ENCODE measurements around the gene GRM4.

GRM4 gene

DNA sequence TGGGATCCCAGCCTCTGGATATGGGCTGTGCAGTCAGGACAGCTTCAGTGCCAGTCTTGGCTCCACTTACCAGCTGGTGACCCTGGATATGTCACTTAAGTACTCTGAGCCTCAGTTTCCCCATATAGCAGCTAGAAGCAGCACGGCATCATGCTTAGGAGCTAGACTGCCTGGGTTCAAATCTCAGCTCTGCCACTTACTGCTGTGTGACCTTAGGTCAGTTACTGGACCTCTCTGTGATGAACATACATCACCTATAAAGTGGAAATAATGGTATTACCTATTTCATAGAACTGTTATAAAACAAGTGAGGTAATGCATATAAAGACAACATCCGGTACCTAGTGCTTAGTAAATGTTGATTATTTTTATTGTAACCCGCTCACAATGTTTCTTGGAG, 83.7 kb downstream of the GRM4 start:
- no peak overlapping the region for H3K27ac ChIP-seq
- no peak overlapping the region for H3K4me2 ChIP-seq
- H4K20me1 ChIP-seq (ENCODE audit: insufficient read depth) = no peaks in the 10 kb centered on the region
- TF ChIP-seq, protein P1, sequence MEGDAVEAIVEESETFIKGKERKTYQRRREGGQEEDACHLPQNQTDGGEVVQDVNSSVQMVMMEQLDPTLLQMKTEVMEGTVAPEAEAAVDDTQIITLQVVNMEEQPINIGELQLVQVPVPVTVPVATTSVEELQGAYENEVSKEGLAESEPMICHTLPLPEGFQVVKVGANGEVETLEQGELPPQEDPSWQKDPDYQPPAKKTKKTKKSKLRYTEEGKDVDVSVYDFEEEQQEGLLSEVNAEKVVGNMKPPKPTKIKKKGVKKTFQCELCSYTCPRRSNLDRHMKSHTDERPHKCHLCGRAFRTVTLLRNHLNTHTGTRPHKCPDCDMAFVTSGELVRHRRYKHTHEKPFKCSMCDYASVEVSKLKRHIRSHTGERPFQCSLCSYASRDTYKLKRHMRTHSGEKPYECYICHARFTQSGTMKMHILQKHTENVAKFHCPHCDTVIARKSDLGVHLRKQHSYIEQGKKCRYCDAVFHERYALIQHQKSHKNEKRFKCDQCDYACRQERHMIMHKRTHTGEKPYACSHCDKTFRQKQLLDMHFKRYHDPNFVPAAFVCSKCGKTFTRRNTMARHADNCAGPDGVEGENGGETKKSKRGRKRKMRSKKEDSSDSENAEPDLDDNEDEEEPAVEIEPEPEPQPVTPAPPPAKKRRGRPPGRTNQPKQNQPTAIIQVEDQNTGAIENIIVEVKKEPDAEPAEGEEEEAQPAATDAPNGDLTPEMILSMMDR (conservative IDR thresholded peaks at IDR 0.05; ENCODE audit: low read depth, low read length) = no peak
- H3K9ac ChIP-seq = no peak overlapping the region
- H3K4me3 ChIP-seq (IDR thresholded peaks at IDR 0.05; ENCODE audit: insufficient read depth, low read depth, low read length) = no peak overlapping the region
- H3K27me3 ChIP-seq (ENCODE audit: insufficient read depth, low read depth) = peaks cover 98% of the 10 kb centered on the region
- no peaks in the 10 kb centered on the region for H3K79me2 ChIP-seq (ENCODE audit: insufficient read depth, low read depth)
- H3K4me1 ChIP-seq (ENCODE audit: low read depth, poor library complexity, severe bottlenecking) = no peaks in the 10 kb centered on the region
- H3K36me3 ChIP-seq (ENCODE audit: insufficient read depth) = no peaks in the 10 kb centered on the region
- H2AFZ ChIP-seq (ENCODE audit: low read depth) = no peak overlapping the region

DNA sequence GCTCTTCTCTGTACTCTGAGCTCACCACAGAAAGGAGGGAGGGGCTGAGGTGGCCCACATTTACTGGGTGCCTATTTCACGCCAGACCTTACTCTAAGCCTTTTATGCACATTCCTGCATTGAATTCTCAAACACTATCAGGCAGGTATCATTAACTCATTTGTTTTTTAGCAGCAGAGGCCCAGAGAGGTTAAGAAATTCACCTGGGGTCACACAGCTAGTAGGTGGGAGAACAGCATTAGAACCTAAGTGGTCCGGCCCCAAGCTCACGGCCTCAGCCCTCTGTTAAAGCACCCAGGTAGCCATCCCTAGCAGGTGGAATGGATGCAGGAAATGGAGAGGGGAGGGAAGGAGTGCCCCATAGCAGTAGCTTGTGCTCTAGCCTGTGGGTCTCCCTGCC, 84.5 kb downstream of the GRM4 start:
- Histone ChIP-seq H4K20me1 (ENCODE audit: insufficient read depth) (no peaks in the 10 kb centered on the region), H3K79me2 (ENCODE audit: insufficient read depth, low read depth) (no peaks in the 10 kb centered on the region), H3K4me3 (IDR thresholded peaks at IDR 0.05; ENCODE audit: insufficient read depth, low read depth, low read length) (no peak overlapping the region), H3K27me3 (ENCODE audit: insufficient read depth, low read depth) (peaks cover 98% of the 10 kb centered on the region), H3K9ac (no peak overlapping the region), H3K4me2 (no peak overlapping the region), H2AFZ (ENCODE audit: low read depth) (no peak overlapping the region), H3K36me3 (ENCODE audit: insufficient read depth) (no peaks in the 10 kb centered on the region), H3K4me1 (ENCODE audit: low read depth, poor library complexity, severe bottlenecking) (no peaks in the 10 kb centered on the region), H3K27ac (no peak overlapping the region)
- TF ChIP-seq, protein P1 (conservative IDR thresholded peaks at IDR 0.05; ENCODE audit: low read depth, low read length) = no peak

DNA sequence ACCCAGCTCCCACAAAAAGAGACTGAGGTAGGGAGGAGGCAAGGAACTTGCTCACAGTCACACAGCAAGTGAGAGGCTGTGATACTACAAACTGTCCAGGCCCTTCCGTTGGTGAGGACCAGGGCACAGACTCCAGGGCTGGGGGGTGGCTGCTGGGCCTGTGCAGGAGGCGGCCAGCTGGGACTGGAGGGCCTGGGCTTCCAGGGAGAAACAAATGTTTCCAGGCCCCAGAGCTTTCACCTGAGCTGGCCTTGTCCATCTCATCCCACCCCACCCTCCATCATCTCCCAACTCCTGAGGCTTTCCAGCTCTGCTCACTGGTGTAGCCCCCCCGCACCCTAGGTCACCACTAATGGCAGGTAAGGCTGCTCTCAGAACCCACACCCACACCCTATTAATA, 86.0 kb downstream of the GRM4 start:
- Histone ChIP-seq H3K4me1 (ENCODE audit: low read depth, poor library complexity, severe bottlenecking) (no peaks in the 10 kb centered on the region), H3K36me3 (ENCODE audit: insufficient read depth) (no peaks in the 10 kb centered on the region)

DNA sequence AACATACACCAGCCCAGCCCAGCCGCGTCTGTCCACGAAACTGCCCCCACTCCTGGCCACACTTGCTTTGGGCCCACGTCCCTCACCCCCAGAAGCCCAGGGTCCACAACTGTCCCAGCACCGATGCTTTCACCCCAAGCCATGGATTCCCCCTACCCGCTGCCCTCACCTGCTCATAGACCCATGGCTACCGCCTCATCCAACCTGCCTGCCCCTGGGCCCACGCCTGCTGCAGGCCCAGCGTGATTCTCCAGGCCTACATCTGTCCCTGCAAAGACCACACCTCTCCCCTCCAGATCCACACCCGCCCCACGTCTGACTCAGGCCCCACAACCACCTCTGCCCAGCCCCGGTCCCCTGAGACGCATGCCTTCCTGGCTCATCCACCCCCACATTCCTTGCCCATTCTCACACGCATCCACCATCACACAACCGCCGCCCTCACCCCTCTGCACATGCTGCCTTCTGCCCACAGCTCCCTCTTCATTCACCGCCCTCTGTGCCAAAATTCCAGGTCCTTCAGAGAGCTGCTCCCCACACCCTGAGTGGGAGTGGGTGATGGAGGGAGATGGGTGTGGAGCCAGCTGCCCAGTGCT, 86.7 kb downstream of the GRM4 start:
- Histone ChIP-seq H3K27me3 (ENCODE audit: insufficient read depth, low read depth) (peaks cover 95% of the 10 kb centered on the region), H3K9ac (no peak overlapping the region), H3K4me3 (IDR thresholded peaks at IDR 0.05; ENCODE audit: insufficient read depth, low read depth, low read length) (no peak overlapping the region), H3K4me2 (no peak overlapping the region), H4K20me1 (ENCODE audit: insufficient read depth) (no peaks in the 10 kb centered on the region), H3K36me3 (ENCODE audit: insufficient read depth) (no peaks in the 10 kb centered on the region), H2AFZ (ENCODE audit: low read depth) (no peak overlapping the region), H3K4me1 (ENCODE audit: low read depth, poor library complexity, severe bottlenecking) (no peaks in the 10 kb centered on the region), H3K79me2 (ENCODE audit: insufficient read depth, low read depth) (no peaks in the 10 kb centered on the region), H3K27ac (no peak overlapping the region)
- TF ChIP-seq, protein P1 (conservative IDR thresholded peaks at IDR 0.05; ENCODE audit: low read depth, low read length) = no peak

More for the DNA sequence above, 86.0 kb downstream of the GRM4 start:
- Histone ChIP-seq H3K9ac (no peak overlapping the region), H2AFZ (ENCODE audit: low read depth) (no peak overlapping the region), H4K20me1 (ENCODE audit: insufficient read depth) (no peaks in the 10 kb centered on the region), H3K79me2 (ENCODE audit: insufficient read depth, low read depth) (no peaks in the 10 kb centered on the region), H3K4me2 (no peak overlapping the region), H3K4me3 (IDR thresholded peaks at IDR 0.05; ENCODE audit: insufficient read depth, low read depth, low read length) (no peak overlapping the region), H3K27ac (no peak overlapping the region), H3K27me3 (ENCODE audit: insufficient read depth, low read depth) (peaks cover 95% of the 10 kb centered on the region)
- TF ChIP-seq, protein P1 (conservative IDR thresholded peaks at IDR 0.05; ENCODE audit: low read depth, low read length) = no peak
